GM06990 (cell line): ENCODE measurements around the gene MALRD1.

Source experiments
- DNase-seq: peaks from one replicate; pipeline ENCODE4 v3.0.0-alpha.2; 2011; ENCODE audit not compliant: insufficient read length; ENCODE audit errors: extremely low read depth
- H3K27me3 ChIP-seq: replicated peaks from 2 replicates; pipeline ENCODE4 v1.6.0; 2011; ENCODE audit warnings: low read length; ENCODE audit not compliant: control insufficient read depth, insufficient read depth
- H3K36me3 ChIP-seq: 2 replicates; pipeline ENCODE4 v1.5.1; 2011; ENCODE audit warnings: low read length; ENCODE audit not compliant: control insufficient read depth, insufficient read depth
- H3K4me3 ChIP-seq: replicated peaks from 2 replicates; pipeline ENCODE4 v1.5.1; 2011; ENCODE audit warnings: low read depth, mild to moderate bottlenecking, control low read depth, low read length
- CTCF ChIP-seq: IDR thresholded peaks from 2 replicates; pipeline ENCODE4 v1.5.1; 2011; ENCODE audit warnings: low read length, control low read depth, mild to moderate bottlenecking, inconsistent platforms; ENCODE audit not compliant: insufficient read depth, poor library complexity, severe bottlenecking

MALRD1 gene

GRCh38 chr10:19532411-19532810, 483.8 kb downstream of the MALRD1 start:
- no peaks in the 10 kb centered on the region for H3K36me3 ChIP-seq
- TF ChIP-seq CTCF: no peak
- no peaks in the 10 kb centered on the region for H3K27me3 ChIP-seq
- DNase-seq: no peak
- no peak overlapping the region for H3K4me3 ChIP-seq

GRCh38 chr10:19541299-19541698, 492.7 kb downstream of the MALRD1 start:
- Histone ChIP-seq H3K27me3 (no peaks in the 10 kb centered on the region), H3K36me3 (no peaks in the 10 kb centered on the region), H3K4me3 (no peak overlapping the region)
- DNase-seq: no peak
- TF ChIP-seq CTCF: no peak

- Histone ChIP-seq H3K36me3 (no peaks in the 10 kb centered on the region), H3K27me3 (no peaks in the 10 kb centered on the region), H3K4me3 (no peak overlapping the region)
- TF ChIP-seq CTCF: no peak
- no peak for DNase-seq
These were observed 497.6 kb downstream of the MALRD1 start for GRCh38 chr10:19546224-19546623.

- no peak for TF ChIP-seq CTCF
- Histone ChIP-seq H3K36me3 (no peaks in the 10 kb centered on the region), H3K4me3 (no peak overlapping the region), H3K27me3 (no peaks in the 10 kb centered on the region)
- no peak for DNase-seq
These were observed 500.9 kb downstream of the MALRD1 start for GRCh38 chr10:19549503-19549902.

- no peak for TF ChIP-seq CTCF
- H3K4me3 ChIP-seq: no peak overlapping the region
- DNase-seq: no peak
- no peaks in the 10 kb centered on the region for H3K27me3 ChIP-seq
- no peaks in the 10 kb centered on the region for H3K36me3 ChIP-seq
These were observed 508.1 kb downstream of the MALRD1 start for GRCh38 chr10:19556666-19557065.

GRCh38 chr10:19561181-19561580, 512.6 kb downstream of the MALRD1 start:
- no peak for DNase-seq
- no peak for TF ChIP-seq CTCF
- H3K36me3 ChIP-seq: no peaks in the 10 kb centered on the region

More at GRCh38 chr10:19561181-19561580, 512.6 kb downstream of the MALRD1 start:
- Histone ChIP-seq H3K27me3 (no peaks in the 10 kb centered on the region), H3K4me3 (no peak overlapping the region)
